ENCODE data around the gene LHX6.

- TF ChIP-seq CTCF (IDR thresholded peaks at IDR 0.05) (no peak), POLR2AphosphoS5 (IDR thresholded peaks at IDR 0.05) (no peak), EP300 (IDR thresholded peaks at IDR 0.05; ENCODE audit: low read depth) (no peak)
Measured at GRCh38 chr9:122246666-122247065, 17.9 kb upstream of the LHX6 start.
